ENCODE data around the gene RALGAPB.
"Not testable (repeated sequence)": the region's sequence is repeated elsewhere in the genome, so short reads cannot be mapped to it uniquely, and the experiment has no call there.

Gene RALGAPB

DNA sequence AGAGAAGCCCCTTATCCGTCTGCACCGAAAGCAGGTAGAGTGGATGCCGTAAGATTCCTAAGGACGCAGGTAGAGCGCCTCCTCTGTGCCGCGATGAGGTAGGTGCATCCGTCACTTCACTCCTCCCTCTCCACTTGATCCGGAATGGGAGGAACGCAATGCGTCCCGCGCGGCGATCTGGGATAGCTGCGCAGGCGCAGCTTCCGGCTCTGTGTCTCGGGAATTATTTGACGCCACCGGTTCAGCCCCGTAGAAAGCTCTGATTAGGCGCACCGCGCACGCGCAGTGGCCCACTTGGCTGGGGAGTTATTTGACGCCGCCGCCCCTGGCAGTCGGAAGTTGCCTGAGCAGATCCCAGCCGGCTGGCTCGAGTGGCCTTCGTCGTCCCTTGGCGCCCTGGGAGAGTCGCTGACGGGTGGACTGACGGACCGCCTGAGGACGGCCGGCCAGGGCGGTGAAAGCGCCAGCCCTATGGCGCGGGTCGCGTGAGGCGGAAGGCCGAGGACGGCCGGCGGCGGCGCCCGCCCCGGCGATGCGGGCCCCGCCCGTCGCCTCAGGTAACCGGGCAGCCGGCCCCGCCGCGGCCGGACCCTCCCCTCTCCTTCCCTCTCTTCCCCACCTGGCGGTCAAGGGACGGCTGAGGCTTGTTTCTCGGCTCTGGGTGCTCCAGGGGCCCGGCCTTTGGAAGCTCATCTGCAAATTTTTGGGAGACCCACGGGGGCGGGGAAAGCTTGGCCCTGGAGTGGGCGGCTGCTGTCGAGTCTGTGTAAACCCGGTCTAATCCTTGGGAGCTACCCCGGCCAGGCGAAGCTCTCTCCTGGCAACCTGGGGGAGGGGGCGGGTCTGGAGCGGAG is at the start of gene RALGAPB:
Gene RALGAPB (plus strand): TSS at position 331 of the 854 bp plus-strand sequence. CDS start 15,590 bp downstream, outside the sequence.
- peak; percentile 98 for DNase-seq

DNA sequence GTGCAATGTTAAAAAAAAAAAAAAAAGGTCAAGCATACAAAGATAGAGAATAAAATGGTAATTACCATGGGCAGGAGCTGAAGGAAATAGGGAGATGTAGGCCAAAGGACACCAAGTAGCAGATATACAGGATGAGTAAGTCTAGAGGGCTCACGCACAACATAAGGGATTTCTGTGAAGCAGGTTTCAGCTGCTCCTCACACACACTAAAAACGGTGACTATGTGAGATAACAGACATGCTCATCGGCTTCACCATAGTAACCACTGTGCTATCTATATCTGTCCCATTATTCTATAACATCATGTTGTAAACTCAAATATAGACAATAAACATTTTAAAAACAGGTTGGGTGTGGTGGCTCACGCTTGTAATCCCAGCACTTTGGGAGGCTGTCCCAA is 49.1 kb upstream of the RALGAPB start:
- no peak for DNase-seq

DNA sequence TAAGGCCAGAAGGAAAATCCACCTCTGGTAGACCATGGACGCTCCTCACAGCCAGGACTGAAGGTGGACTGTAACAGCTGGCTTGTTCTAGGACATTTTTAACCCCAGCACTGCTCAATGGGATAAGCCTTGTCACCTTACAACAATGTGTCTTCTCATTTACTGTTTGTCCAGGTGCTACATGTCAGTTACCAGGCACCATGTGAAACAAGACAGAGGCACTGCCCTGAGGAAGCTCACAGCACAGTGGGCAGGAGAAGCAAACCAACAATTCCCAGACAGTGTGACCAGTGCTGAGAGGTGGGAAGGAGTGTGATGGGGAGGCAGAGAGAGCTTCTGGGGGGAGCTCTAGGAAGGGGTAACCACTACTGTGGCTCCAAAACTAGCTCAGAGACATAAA is 48.2 kb upstream of the RALGAPB start:
- no peak for DNase-seq

DNA sequence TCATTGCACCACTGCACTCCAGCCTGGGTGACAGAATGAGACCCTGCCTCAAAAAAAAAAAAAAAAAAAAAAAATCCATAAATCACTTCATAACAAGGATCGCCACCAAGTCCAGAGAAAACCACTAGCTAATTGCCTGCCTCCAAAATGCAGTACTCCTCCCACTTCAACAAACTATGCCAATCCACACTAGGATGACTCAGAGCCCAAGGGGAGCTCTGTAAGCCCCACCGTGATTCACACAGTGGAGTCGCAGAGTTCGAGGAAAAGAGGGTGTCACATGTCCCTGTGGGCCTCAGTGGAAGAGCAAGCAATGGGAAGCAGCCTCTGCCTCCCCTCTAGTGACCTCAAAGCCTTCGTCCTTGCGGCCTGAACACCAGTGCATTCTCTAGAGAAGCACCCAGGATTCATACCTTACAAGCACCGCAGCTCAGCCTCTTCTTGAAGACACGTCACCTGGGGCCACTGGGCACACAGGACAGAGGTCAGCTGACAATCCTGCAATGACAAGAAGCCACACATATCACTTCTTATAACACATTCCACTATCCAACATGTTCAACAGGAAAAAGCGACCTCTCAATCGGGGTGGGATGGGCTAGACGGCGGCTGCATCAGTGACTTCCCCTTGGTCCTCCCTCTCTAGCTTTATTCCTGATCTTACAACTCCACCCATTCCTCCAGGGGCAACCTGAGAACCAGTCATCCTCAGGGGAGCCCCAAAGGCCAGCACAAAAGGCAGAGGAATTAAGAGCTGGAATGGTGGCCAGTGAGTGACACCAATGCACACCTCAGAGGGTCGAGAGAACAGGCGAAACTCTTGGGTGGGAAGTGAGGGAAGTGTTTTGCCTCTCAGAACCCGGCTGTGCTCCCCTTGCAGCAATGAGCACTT is 46.4 kb upstream of the RALGAPB start:
- DNase-seq, result no peak

DNA sequence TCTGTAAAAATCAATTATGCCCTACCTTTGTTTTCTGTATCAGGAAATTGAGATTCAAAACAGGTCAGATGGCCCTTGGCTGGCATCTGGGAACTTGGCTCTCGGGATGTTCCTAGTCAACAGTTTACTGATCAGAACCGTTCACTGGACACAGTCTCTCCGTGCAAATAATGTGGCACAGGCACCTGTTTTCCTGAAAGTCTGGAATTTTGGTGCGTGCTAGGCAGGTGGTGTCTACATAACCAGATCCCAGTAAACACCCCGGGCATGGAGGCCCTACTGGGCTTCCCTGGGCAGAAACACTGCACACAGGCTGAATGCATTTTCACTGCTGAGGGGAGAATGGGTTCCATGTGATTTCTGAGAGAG is 45.0 kb upstream of the RALGAPB start:
- no peak for DNase-seq

DNA sequence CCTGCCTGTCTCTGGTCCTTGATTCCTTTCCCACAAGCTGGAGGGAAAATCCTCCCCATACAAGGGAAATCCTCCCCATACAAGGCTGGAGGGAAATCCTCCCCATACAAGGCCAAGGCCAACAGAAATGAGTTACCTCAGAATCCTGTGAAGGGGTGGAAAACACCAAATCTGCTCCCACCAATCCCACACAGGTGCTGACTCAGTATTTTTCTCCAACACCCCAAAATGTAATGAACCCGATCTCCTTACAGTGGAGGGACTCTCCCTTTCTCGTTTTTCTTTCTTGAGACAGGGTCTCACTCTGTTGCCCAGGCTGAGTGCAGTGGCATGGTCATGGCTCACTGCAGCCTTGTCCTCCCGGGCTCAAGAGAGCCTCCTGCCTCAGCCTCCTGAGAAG is 43.8 kb upstream of the RALGAPB start:
- no peak for DNase-seq

DNA sequence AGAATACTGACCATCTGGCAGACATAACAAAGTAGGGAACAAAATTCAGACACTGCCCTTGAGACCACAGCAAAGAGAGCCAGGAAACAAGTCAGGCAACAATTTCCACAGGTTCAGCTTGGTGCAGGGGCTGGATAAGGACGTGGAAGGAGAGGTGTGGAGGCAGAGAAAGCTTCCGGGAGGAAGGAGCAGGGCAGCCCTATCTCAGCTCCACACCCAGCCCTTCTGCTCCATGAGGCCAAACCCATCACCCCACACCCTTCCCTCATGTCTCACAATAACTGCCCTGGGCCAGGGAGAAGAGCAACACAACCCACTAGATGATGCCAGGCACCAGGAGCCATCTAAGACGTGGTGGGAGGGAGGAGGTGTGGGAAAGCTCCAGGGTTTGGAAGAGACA is 43.3 kb upstream of the RALGAPB start:
- DNase-seq, result no peak

DNA sequence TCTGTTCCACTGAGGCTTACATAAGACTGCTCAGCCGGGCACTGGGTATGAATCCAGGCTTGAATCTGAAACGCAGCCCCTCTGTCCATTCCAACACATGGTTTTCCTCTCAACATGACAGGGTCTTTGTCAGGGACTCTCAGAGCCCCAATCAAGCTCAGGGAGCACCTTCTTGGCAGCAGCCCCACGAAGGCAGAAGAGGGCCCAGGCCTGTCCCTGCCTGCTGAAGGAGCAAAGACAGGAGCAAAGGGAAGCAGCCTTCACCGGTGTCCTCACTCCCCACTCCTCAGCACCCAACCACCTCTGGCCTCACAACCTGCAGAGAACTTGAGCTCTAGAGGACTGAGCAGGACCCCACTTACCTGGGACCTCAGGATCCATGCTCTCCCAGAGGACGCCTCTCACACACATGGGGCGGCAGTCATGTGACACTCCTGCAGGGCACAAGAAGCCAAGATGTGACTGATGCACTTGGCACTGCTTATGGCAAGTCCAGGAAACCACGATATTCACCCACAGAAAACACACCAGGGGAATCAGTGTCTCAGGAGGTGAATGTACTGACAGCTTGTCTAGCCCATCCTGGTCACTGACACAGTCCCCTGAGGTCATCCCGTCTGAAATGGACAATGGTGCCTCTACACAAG is 41.8 kb upstream of the RALGAPB start:
- DNase-seq, result no peak

DNA sequence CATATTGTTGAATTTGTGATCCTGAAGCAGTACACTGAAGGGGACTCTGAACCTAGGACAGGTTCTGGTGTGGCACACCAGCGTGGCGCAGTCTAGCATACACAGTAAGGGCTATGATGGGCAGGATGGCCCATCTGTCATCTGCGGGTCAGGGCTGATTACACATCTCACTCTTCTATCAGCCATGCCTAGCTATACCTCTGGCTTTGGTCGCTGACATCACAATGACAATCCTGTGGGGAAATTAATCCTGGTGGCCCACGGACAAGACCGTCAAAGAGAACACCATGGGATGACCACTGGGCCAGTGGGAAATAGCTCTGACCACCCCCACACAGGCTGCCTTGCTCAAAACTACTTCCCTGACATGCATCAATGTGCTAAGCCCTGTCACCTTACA is 40.4 kb upstream of the RALGAPB start:
- DNase-seq, result no peak

DNA sequence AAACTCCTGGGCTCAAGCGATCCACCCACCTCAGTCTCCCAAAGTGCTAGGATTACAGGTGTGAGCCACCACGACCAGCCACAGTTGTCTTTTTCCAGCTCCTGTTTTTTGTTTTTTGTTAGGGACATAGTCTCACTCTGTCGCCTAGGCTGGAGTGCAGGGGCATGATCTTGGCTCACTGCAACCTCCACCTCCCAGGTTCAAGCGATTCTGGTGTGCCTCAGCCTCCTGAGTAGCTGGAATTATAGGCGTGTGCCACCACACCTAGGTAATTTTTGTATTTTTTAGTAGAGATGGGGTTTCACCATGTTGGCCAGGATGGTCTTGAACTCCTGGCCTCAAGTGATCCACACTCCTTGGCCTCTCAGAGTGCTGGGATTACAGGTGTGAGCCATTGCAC is 39.8 kb upstream of the RALGAPB start:
- not testable (repeated sequence) for DNase-seq

DNA sequence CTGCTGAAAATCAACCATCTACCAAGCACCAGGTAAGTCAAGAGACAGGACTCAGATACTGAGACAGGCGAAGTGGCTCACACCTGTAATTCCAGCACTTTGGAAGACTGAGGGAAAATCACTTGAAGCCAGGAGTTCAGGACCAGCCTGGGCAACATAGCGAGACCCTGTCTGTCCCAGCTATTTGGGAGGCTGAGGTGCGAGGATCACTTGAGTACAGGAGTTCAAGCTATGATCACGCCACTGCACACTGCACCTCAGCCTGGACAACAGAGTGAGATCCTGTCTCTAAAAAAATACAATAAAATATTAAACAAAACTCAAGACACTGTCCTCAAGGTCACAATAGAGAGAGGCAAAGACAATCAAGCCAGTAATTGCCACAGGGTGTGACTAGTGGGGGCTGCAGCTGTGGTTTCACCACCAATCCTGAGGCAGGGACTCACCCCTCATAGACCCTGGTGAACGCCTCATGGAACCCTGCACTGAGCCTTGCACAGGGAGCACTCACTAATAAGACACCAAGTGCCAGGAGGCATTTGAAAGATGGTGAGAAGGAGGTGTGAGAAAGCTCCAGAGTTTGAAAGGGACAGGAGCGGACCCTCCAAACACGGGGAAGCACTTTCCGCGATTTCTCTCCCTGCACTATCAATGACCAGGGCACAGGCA is 39.2 kb upstream of the RALGAPB start:
- DNase-seq, result no peak

DNA sequence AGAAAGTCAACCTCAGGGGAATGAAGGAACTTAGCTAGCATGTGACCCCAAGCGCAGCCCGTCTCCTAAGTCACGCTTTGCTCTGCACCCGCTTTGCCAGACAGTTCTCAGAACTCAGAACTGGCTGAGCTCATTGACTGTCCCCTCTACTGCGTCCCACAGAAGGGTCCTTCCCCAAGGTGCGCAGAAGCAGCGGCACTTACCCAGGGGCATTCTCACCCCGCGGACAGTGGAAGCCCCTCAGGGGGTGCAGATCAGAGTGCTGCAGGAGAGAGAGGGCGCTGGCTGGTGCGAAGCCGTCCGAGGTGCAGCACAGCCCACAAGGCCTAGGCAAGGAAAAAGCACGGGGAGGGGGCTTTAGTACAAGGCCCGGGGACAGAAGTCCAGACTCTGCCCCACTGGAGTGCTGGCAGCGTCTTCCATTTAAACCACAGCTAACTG is 38.3 kb upstream of the RALGAPB start:
- peak; percentile 11 to 28 for DNase-seq

DNA sequence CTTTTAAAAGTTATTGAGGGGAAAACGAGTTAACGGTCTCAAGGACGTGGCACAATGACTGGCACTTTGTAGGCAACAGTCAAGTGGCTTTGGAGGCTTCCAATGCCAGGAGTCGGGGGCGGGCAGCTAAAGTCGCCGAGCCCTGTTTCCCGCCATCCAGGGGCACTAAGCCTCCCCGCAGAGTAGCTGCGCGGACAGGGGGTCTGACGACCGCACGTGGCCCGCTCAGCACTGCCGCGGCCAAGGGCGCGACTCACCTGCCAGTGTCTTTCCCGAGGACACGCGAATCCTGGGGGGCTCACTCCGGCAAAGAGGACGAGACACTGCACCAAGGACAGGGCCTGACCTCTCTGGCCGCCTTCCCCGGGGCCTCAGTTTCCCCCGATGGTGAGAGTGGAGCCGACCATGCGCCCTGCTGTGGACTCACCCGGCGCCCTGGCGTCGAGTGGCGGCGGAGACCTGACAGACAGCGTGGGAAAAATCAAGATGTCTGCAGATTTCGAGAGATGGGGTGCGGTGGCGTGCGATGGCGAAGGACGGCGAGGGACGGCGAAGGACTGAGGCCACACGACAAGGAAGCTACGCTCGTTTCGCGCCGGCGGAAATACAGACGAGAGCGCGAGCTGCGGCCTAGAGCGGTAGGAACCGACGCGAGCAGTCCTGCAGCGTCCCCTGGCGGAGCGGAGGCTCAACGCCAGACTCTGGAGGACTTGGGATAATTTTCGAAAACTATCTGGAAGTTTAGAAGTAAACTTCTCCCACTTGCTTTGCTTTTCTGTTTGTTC is 37.7 kb upstream of the RALGAPB start, which contains the start of gene SNHG17:
Gene SNHG17 (minus strand): TSS at position 559 of the 785 bp plus-strand sequence.
- peak; percentile 89 to 91 for DNase-seq

DNA sequence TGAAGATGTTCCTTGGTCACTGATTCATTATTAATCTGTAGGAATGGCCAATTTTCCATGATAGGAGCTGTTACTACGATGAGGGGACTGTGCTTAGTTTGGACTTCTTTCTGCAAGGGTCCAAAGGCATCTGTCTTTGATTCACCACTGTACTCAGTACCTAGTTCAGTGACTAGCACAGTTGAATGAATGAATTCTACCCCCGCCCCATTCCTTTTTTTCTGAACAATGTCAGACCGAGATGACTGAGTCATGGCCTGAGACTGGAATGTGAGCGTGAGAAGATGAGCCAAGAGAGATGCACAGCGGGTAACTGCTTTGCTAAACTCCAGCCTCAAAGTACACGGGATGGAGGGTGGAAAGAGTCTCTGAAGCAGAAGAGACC is 37.1 kb upstream of the RALGAPB start:
- no peak for DNase-seq

DNA sequence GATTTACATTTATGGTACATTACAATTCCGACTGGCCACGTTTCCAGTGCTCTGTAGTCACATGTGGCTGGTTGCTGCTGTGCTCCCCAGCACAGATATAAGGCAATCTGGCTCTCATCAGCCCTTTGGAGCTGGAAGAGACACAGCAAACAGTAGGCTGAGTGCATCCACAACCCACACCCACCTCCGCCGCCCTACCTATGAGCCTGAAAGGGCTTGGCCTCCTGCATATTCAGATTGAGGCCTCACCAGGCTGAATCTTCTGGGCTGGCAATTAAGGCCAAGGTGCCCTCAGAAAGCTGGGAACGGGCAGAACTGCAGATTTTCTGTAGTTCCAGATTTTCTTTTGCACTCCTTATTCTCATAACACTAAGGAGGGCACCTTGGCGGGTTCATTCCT is 34.8 kb upstream of the RALGAPB start:
- DNase-seq, result no peak

DNA sequence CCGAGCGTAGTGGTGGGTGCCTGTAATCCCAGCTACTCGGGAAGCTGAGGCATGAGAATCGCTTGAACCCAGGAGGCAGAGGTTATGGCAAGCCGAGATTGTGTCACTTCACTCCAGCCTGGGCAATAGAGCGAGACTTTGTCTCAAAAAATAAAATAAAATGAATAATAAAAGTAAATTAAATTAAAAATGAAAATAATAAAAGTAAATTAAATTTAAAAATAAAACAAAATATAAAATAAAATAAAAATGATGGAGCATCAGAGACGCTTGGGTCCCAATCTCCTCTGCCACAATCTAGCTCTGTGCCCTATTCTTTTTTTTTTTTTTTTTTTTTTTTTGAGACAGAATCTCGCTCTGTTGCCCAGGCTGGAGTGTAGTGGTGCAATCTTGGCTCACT is 31.5 kb upstream of the RALGAPB start:
- DNase-seq, result not testable (repeated sequence)

DNA sequence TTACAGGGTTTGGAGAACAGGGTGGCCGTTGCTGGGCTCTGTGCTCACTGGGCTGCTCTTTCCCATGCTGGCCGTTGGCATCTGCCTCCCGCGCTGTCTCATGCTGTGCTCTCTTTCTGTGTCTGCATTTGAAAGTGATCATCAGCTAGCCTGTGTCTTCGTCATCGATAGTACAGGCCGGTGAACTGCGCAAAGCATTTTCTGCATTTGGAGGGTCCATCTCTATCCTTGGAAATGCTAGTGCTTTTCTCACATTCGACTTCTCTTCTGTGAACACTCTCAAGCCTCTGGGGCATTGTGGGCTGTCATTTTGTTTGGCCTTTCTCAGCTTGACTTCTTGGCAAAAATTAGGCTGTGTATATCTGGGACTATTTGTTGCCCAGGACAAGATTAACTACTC is 30.7 kb upstream of the RALGAPB start:
- DNase-seq, result no peak

DNA sequence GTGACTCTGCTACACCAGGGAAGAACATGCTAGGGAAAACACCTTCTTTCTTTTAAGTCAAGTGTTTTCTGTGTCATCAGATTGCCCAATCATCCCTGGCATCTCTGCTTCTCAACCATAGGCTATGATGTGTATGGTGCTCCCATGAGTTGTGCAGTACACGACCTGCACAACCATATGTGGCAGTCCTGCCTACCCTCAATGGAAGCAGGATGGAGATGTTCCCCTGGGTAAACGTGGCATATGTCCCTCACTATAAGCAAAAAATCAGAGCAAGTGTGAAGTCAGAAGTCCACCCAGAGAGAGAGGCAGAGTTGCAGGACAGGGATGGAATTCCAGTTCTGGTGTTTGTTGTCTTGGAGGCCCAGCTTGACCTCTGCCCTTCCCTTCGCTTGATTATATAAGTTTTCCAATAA is 27.3 kb upstream of the RALGAPB start:
- no peak for DNase-seq

DNA sequence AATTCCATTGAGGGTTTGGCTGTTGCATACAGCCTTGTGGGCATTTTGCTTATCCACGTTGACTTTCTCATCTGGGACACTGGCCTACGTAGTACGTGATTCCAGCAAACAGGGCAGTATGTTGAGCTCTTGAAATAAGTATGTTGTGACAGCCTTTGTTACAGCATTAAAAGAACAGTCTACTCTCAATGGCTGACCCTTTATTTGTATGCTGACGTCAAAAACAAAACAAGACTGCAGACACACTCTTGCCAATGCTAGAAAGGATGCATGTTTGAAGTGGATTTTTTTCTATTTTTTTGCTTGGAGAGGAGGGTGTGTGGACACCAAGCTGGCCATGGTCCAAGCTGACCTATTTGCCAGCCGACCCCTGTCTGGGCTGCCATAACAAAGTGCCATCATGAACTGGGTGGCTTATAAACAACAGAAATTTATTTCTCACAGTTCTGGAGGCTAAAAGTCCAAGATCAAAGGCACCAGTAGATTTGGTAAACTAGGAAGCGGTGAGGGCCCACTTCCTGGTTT is 26.7 kb upstream of the RALGAPB start:
- DNase-seq, result no peak

DNA sequence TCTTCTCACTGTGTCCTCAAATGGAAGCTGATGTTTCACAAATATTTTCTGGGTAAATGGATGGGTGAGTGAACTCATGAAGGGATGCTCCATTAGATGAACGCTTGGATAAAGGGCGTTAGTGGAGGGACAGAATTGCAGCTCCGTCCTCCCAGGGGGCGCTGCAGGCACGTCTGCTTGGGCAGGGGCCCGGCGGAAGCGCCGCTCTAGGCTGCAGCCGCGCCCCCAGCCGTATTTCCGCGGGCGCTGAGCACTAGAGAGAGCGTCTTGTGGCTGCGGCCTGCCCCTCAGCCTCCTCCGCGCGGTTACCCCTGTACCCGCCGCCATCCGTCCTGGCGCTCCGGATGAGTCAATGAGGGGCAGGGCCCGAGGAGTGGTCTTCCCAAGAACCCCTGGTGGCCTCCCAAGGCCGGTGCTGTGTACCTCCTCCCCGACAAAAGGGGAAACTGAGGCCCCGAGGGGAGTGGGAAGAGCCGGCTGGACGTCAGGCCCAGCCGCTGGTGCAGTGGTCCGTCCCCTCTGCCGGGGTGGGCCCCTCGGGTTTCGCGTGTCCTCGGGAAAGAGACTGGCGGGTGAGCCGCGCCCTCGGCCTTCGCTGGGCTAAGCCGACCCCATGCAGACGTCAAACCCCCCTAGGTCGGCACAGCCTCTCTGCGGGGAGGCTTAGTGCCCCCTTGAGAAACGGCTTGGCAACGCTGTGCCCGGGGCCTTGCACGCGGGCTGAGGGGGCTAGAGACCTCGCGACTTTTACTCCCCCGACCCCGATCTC is 26.0 kb upstream of the RALGAPB start:
- peak; percentile 90 to 93 for DNase-seq

DNA sequence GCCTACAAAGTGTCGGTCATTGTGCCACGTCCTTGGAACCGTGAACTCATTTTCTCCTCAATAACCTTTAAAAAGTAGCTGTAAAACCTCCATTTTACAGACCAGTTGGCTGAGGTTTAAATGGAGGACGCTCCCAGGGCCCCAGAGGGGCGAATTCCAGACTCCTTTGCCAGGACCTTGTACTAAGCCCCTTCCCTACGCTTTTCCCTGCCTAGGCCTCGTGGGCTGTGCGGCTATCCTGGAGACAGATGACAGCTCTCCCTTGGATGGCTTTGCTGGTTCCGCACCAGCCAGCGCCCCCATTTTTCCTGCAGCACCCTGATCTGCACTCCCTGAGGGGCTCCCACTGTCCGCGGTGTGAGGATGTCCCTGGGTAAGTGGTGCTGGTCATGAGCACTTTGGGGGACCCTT is 25.4 kb upstream of the RALGAPB start:
- no peak for DNase-seq

Data from CD4-positive, alpha-beta T cell treated with Interferon alpha-2 for 1 hour (primary cell).